ENCODE results near the gene CHDH. TPM values are rescaled to one million over a fixed set of nuclear protein-coding genes. Genes with fewer than 3 reads are reported as not detected.

CHDH gene, protein sequence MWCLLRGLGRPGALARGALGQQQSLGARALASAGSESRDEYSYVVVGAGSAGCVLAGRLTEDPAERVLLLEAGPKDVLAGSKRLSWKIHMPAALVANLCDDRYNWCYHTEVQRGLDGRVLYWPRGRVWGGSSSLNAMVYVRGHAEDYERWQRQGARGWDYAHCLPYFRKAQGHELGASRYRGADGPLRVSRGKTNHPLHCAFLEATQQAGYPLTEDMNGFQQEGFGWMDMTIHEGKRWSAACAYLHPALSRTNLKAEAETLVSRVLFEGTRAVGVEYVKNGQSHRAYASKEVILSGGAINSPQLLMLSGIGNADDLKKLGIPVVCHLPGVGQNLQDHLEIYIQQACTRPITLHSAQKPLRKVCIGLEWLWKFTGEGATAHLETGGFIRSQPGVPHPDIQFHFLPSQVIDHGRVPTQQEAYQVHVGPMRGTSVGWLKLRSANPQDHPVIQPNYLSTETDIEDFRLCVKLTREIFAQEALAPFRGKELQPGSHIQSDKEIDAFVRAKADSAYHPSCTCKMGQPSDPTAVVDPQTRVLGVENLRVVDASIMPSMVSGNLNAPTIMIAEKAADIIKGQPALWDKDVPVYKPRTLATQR
- 2.3 to 3.5 TPM (median 2.7 TPM) in 5 replicates for total RNA-seq (2022; extraction: Qiagen RNA extraction; ENCODE audit: low read depth)

DNA sequence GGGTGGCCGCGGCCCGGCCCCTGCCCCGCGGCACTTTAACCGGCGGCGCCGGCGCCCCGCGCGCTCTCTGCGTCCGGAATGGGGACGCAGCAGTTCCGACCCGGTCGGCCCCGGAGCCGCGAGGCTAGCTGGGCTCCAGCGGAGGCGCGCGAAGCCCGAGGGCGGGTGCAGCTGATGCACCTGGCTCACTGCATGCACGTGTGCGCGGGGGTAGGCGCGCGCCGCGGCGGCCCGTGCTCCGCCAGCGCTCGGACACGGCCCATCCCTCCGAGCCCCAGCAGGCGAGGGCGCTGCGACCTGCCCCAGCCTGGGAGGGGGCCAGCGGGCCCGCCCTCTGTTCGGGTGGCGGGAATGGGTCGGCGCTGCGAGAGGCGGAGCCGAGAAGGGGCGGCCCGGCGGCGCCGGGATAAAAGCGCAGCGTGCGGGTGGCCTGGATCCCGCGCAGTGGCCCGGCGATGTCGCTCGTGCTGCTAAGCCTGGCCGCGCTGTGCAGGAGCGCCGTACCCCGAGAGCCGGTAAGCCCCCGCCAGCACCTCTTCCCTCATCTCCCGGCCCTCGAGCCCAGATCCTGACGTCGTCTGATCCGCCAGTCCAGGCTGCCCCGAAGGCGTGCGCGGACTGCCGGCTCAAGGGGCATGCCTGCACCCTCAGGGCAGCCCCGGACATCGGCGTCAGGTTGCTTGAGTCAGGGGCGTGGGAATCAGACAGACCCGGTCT is at the start of gene CHDH, which contains the start of gene IL17RB:
Gene CHDH, minus strand, starts transcription at position 286 of the 717 bp plus-strand sequence. CDS start 22,411 bp downstream, outside the sequence.
Gene IL17RB, plus strand, starts transcription at position 435 of the 717 bp plus-strand sequence. Its CDS starts 21 bp downstream, at position 456.

GRCh38 chr3:53891497-53892285 is 45.5 kb upstream of the CHDH start, which contains the start of gene SELENOK:
TSS of gene SELENOK (minus strand) at chr3:53891859.

GRCh38 chr3:53881691-53882593 is 35.7 kb upstream of the CHDH start, which contains the start of gene ACTR8:
TSS of gene ACTR8 (minus strand) at chr3:53882152. CDS start at chr3:53882101, 51 bp downstream.

Other genes starting within 250 kb of the CHDH start
- gene IL17RB, start 149 bp upstream of the CHDH start, total RNA-seq (2022; extraction: Qiagen RNA extraction; ENCODE audit: low read depth): 0.94 to 1.6 TPM (median 1.1 TPM) in 5 replicates
- 14.2 to 17.3 TPM (median 16.1 TPM) in 5 replicates for gene ACTR8, start 35.7 kb upstream of the CHDH start, total RNA-seq (2022; extraction: Qiagen RNA extraction; ENCODE audit: low read depth)
- gene SELENOK, start 45.4 kb upstream of the CHDH start, total RNA-seq (2022; extraction: Qiagen RNA extraction; ENCODE audit: low read depth): 25.0 to 33.9 TPM (median 27.4 TPM) in 5 replicates

Data from A549 treated with CpdA at 1 μM for 4 hours (cell line).